GM12878 (cell line): ENCODE results near the gene SELENBP1. TPM values are rescaled to one million over a fixed set of nuclear protein-coding genes. Genes with fewer than 3 reads are reported as not detected.

Source experiments
- BRCA1 ChIP-seq: IDR thresholded peaks from 2 replicates; pipeline ENCODE4 v1.6.1; 2011; ENCODE audit warnings: low read depth, low read length, improper control_type of control experiment
- ETV6 ChIP-seq, 2 experiments: fragments of 450-650 bp in 1 of 2; IDR thresholded peaks in 1 of 2; conservative IDR thresholded peaks in 1 of 2; 2 replicates each; pipeline ENCODE4 v1.6.1; 2014; ENCODE audit warnings: antibody characterized with exemption in 1 of 2, borderline replicate concordance in 1 of 2, low read depth in 1 of 2, mild to moderate bottlenecking in 1 of 2, moderate library complexity in 1 of 2
- HCFC1 ChIP-seq: fragments of 150-350 bp; IDR thresholded peaks from 2 replicates; pipeline ENCODE4 v1.6.1; 2014; ENCODE audit warnings: low read length
- KDM1A ChIP-seq: fragments of 200-600 bp; sonication (generic); IDR thresholded peaks from 2 replicates; pipeline ENCODE4 v1.6.1; 2016; ENCODE audit warnings: borderline replicate concordance
- MXI1 ChIP-seq: fragments of 150-350 bp; IDR thresholded peaks from 2 replicates; pipeline ENCODE4 v1.6.1; 2011; ENCODE audit warnings: low read depth, mild to moderate bottlenecking, inconsistent platforms, low read length, improper control_type of control experiment
- NBN ChIP-seq: fragments of 450-650 bp; IDR thresholded peaks from 2 replicates; pipeline ENCODE4 v1.6.1; 2016
- NFIC ChIP-seq: IDR thresholded peaks from 2 replicates; pipeline ENCODE4 v1.6.1; 2012; ENCODE audit warnings: low read depth, mild to moderate bottlenecking, inconsistent platforms, low read length, moderate library complexity
- NFYB ChIP-seq: IDR thresholded peaks from 2 replicates; pipeline ENCODE4 v1.6.1; 2011; ENCODE audit warnings: low read depth, mild to moderate bottlenecking, low read length, improper control_type of control experiment, moderate library complexity; ENCODE audit not compliant: insufficient read depth
- PML ChIP-seq: IDR thresholded peaks from 2 replicates; pipeline ENCODE4 v1.6.1; 2012; ENCODE audit warnings: low read length, inconsistent platforms
- RB1 ChIP-seq: fragments of 450-650 bp; formaldehyde crosslinking; IDR thresholded peaks from 2 replicates; pipeline ENCODE4 v1.6.1; 2017; ENCODE audit warnings: mild to moderate bottlenecking, borderline replicate concordance
- RELA ChIP-seq: fragments of 450-650 bp; IDR thresholded peaks from 2 replicates; pipeline ENCODE4 v1.8.0; 2014; ENCODE audit warnings: borderline replicate concordance; ENCODE audit not compliant: partially characterized antibody
- RFX5 ChIP-seq: IDR thresholded peaks from 2 replicates; pipeline ENCODE4 v1.6.1; 2011; ENCODE audit warnings: low read depth, low read length, improper control_type of control experiment
- RUNX3 ChIP-seq: IDR thresholded peaks from 2 replicates; pipeline ENCODE4 v1.6.1; 2012; ENCODE audit warnings: low read length, inconsistent platforms
- SIN3A ChIP-seq: IDR thresholded peaks from 2 replicates; pipeline ENCODE4 v1.6.1; 2012; ENCODE audit warnings: low read depth, low read length, improper control_type of control experiment
- SMAD5 ChIP-seq: IDR thresholded peaks from 2 replicates; pipeline ENCODE4 v1.6.1; 2016; ENCODE audit warnings: antibody characterized with exemption, low read depth
- SMARCA5 ChIP-seq: fragments of 450-650 bp; IDR thresholded peaks from 2 replicates; pipeline ENCODE4 v1.6.1; 2017; ENCODE audit warnings: mild to moderate bottlenecking
- SMC3 ChIP-seq: IDR thresholded peaks from 2 replicates; pipeline ENCODE4 v1.6.1; 2011; ENCODE audit warnings: low read length, improper control_type of control experiment, borderline replicate concordance
- ZNF217 ChIP-seq: fragments of 450-650 bp; IDR thresholded peaks from 2 replicates; pipeline ENCODE4 v1.6.1; 2017; ENCODE audit warnings: antibody characterized with exemption, mild to moderate bottlenecking
- ZNF384 ChIP-seq: IDR thresholded peaks from 2 replicates; pipeline ENCODE4 v1.6.1; 2012; ENCODE audit warnings: low read depth, mild to moderate bottlenecking, low read length, improper control_type of control experiment, borderline replicate concordance
- ZNF592 ChIP-seq: fragments of 450-650 bp; IDR thresholded peaks from 2 replicates; pipeline ENCODE4 v1.6.1; 2017; ENCODE audit warnings: mild to moderate bottlenecking, moderate library complexity
- polyA plus RNA-seq, 11 experiments: library from polyadenylated mRNA; depleted of rRNA in 4 of 11; unstranded in 6 of 11; stranded (reverse) in 5 of 11; fragments of >200 nt; fragmentation: Nextera tagmentation in 4 of 11; fragmentation: Illumina TruSeq in 1 of 11; extraction: Ambion mirVana in 4 of 11; extraction: Trizol in 1 of 11; gene quantifications; 1 replicate in 1 of 11; 2 replicates in 10 of 11; pipeline versions ENCODE4 v1.2.1 to v1.2.3, GENCODE V29; 2011 to 2016; ENCODE audit warnings: inconsistent platforms in 2 of 11, missing spikeins in 2 of 11, low read depth in 1 of 11
- total RNA-seq, 4 experiments: library from RNA; depleted of rRNA in 3 of 4; stranded (reverse); fragments of >200 nt in 3 of 4; fragmentation: Illumina TruSeq in 1 of 4; extraction: Trizol in 1 of 4; gene quantifications; 2 replicates each; pipeline versions ENCODE4 v1.2.1 to v1.2.3, GENCODE V29; 2013 to 2021
- TF ChIP-seq, protein P1 (sequence below): IDR thresholded peaks from 2 replicates; pipeline ENCODE4 v1.6.1; 2011; ENCODE audit warnings: borderline replicate concordance, low read depth, mild to moderate bottlenecking, moderate library complexity, mixed read lengths, low read length; ENCODE audit not compliant: insufficient read depth; ENCODE audit errors: extremely low read length
- TF ChIP-seq, protein P2 (sequence below): fragments of 450-650 bp; IDR thresholded peaks from 2 replicates; pipeline ENCODE4 v1.6.1; 2017; ENCODE audit warnings: borderline replicate concordance

The SELENBP1 gene
- total and polyA plus RNA-seq, 10 of the 15 experiments (the other 5 are each of a cell fraction or from before 2014, with no cell fraction given), result 0.41 TPM; not detected in 9

DNA sequence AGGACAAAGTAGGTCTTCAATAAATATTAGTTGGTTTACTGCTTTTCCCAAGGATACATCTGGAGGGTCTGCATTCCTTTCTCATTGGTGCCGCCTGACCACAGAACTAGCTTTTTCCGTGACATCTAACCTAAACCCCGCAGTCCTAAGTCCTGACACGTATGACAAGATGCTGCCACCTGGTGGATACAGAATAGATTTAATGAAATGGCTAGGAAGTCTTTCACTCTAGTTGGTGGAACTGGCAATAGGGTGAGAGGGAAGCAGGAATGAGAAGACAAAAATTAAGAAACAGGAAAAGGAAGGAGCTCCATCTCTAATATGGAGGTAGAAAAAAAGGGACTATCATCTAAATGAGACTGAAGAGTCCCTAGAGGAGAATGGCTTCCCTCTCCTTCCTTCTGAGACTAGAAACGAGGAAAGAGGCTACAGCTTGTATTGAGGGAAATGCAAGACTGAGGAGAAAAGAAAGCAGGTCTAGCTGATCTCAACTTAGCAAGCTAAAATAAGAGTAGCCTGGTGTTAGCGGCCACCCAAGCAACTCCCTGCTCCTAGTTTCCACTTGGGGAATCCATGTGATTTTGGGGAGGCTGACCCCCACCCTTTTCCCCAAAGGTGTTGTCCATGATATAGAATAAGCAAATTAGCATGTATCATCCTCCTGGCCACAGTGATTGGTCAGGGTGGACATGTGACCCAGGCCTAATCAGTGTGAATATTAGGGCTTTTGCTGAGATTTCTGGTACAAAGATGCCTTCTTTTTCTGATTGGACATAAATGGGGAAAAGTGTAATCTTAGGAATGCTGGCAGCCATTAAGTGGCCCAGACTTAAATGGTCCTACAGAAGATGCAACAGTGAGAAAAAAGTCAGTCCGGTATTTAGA lies 31.4 kb downstream of the SELENBP1 start (continued):
- TF ChIP-seq KDM1A, result no peak
- TF ChIP-seq ETV6 (conservative IDR thresholded peaks at IDR 0.05 in 1 of 2, IDR thresholded peaks at IDR 0.05 in 1 of 2; ENCODE audit: borderline replicate concordance in 1 of 2, low read depth in 1 of 2), result no peak
- TF ChIP-seq RELA, result no peak
- peak; percentile 86 for TF ChIP-seq NFYB
- no peak for TF ChIP-seq SMAD5
- TF ChIP-seq RUNX3, result peak; percentile 81
- TF ChIP-seq PML, result 0 out of 2 replicates have a peak, but pooled peaks have one; percentile 39
- TF ChIP-seq, protein P1, sequence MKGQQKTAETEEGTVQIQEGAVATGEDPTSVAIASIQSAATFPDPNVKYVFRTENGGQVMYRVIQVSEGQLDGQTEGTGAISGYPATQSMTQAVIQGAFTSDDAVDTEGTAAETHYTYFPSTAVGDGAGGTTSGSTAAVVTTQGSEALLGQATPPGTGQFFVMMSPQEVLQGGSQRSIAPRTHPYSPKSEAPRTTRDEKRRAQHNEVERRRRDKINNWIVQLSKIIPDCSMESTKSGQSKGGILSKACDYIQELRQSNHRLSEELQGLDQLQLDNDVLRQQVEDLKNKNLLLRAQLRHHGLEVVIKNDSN, result peak; percentile 38
- peak; percentile 39; the same call in 1 of the 2 replicates for TF ChIP-seq MXI1
- no peak for TF ChIP-seq ZNF217
- TF ChIP-seq SMC3, result peak; percentile 78
- TF ChIP-seq HCFC1, result no peak
- TF ChIP-seq SIN3A, result no peak
- TF ChIP-seq RFX5, result no peak
- TF ChIP-seq RB1, result no peak
- TF ChIP-seq NBN, result 0 out of 2 replicates have a peak, but pooled peaks have one; percentile 20
- TF ChIP-seq, protein P2, sequence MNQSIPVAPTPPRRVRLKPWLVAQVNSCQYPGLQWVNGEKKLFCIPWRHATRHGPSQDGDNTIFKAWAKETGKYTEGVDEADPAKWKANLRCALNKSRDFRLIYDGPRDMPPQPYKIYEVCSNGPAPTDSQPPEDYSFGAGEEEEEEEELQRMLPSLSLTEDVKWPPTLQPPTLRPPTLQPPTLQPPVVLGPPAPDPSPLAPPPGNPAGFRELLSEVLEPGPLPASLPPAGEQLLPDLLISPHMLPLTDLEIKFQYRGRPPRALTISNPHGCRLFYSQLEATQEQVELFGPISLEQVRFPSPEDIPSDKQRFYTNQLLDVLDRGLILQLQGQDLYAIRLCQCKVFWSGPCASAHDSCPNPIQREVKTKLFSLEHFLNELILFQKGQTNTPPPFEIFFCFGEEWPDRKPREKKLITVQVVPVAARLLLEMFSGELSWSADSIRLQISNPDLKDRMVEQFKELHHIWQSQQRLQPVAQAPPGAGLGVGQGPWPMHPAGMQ, result no peak
- no peak; the same call in 1 of the 2 replicates for TF ChIP-seq NFIC
- TF ChIP-seq ZNF592, result no peak
- TF ChIP-seq BRCA1, result no peak
- no peak for TF ChIP-seq ZNF384
- TF ChIP-seq SMARCA5, result no peak
